HepG2 (cell line): ENCODE results near the gene SFXN1. TPM values are rescaled to one million over a fixed set of nuclear protein-coding genes. Genes with fewer than 3 reads are reported as not detected.

Source experiments
- ATAC-seq: fragments of 200-7000 bp; cut with Tn5 transposase; 3 replicates; pipeline ENCODE4 v1.9.1; 2020; ENCODE audit warnings: mild to moderate bottlenecking, moderate library complexity
- BruUV-seq: library from RNA; stranded (reverse); fragments of 400-500 nt; replicated peaks from 2 replicates; lab custom pipeline; 2021; lab: Mats Ljungman, UMichigan
- CTCF ChIA-PET: fragments of 300-600 bp; formaldehyde crosslinking; extraction: SDS; loops from one replicate; lab custom pipeline; 2021; ENCODE audit warnings: low total read pairs, inconsistent platforms, low intra/inter-chr PET ratio; lab: Yijun Ruan, JAX
- POLR2A ChIA-PET: fragments of 350-600 bp; sonication (Branson Sonifier 250); formaldehyde crosslinking; loops from one replicate; lab custom pipeline; 2020; ENCODE audit warnings: antibody characterized with exemption, inconsistent platforms; lab: Yijun Ruan, JAX
- DNase-seq: peaks from one replicate; pipeline ENCODE4 v3.0.0-alpha.2; 2015; ENCODE audit warnings: low spot score
- FAIRE-seq: peaks from 3 replicates; lab custom pipeline; 2011; peaks lifted over from hg19 to GRCh38; lab: Jason Lieb, UNC
- H2AFZ ChIP-seq: one replicate; pipeline ENCODE4 v1.6.1; 2011; ENCODE audit warnings: low read length, inconsistent platforms
- H3K27ac ChIP-seq: fragments of 300-600 bp; 3 replicates; pipeline ENCODE4 v1.8.0; 2011; ENCODE audit warnings: mixed run types, mild to moderate bottlenecking, mixed read lengths, low read length, inconsistent platforms; ENCODE audit not compliant: insufficient read depth; ENCODE audit errors: extremely low read length
- H3K27me3 ChIP-seq, 2 experiments: fragments of 200-600 bp in 1 of 2; 2 replicates in 1 of 2; 3 replicates in 1 of 2; pipeline versions ENCODE4 v1.6.0 to v1.8.0; 2011; ENCODE audit warnings: low read length in 2 of 2, mild to moderate bottlenecking in 2 of 2, moderate library complexity in 2 of 2, inconsistent platforms in 1 of 2; ENCODE audit not compliant: insufficient read depth in 2 of 2, control insufficient read depth in 1 of 2
- H3K36me3 ChIP-seq, 2 experiments: fragments of 200-600 bp in 1 of 2; replicated peaks in 1 of 2; 2 replicates in 1 of 2; 3 replicates in 1 of 2; pipeline versions ENCODE4 v1.5.1 to v1.8.0; 2011; ENCODE audit warnings: low read length in 2 of 2, inconsistent platforms in 1 of 2; ENCODE audit not compliant: insufficient read depth in 2 of 2, control insufficient read depth in 1 of 2
- H3K4me1 ChIP-seq: 2 replicates; pipeline ENCODE4 v1.5.1; 2012; ENCODE audit warnings: low read length, inconsistent platforms; ENCODE audit not compliant: insufficient read depth
- H3K4me2 ChIP-seq: 2 replicates; pipeline ENCODE4 v1.6.0; 2011; ENCODE audit warnings: low read depth, low read length, inconsistent platforms
- H3K4me3 ChIP-seq, 3 experiments: fragments of 200-600 bp in 1 of 3; sonication (generic), shearing (Covaris generic) in 1 of 3; replicated peaks in 1 of 3; 2 replicates each; pipeline ENCODE4 v1.5.1; 2011 to 2016; ENCODE audit warnings: low read length in 3 of 3, inconsistent platforms in 2 of 3, low read depth in 2 of 3, mild to moderate bottlenecking in 2 of 3, control low read depth in 1 of 3, mixed read lengths in 1 of 3; ENCODE audit not compliant: insufficient read depth in 1 of 3
- H3K79me2 ChIP-seq: one replicate; pipeline ENCODE4 v1.6.1; 2011; ENCODE audit warnings: low read length, inconsistent platforms; ENCODE audit not compliant: insufficient read depth
- H3K9ac ChIP-seq: 2 replicates; pipeline ENCODE4 v1.6.0; 2011; ENCODE audit warnings: mild to moderate bottlenecking, low read depth, low read length, inconsistent platforms; ENCODE audit not compliant: insufficient read depth
- H3K9me3 ChIP-seq: 2 replicates; pipeline ENCODE4 v1.5.1; 2012; ENCODE audit warnings: mild to moderate bottlenecking, low read length
- H4K20me1 ChIP-seq: 2 replicates; pipeline ENCODE4 v1.6.0; 2011; ENCODE audit warnings: inconsistent platforms, mild to moderate bottlenecking, low read length, moderate library complexity; ENCODE audit not compliant: insufficient read depth
- ARHGAP35 ChIP-seq: sonication (generic); formaldehyde crosslinking; IDR thresholded peaks from 2 replicates; pipeline ENCODE4 v1.9.0; 2022; ENCODE audit warnings: mild to moderate bottlenecking, inconsistent platforms, moderate library complexity, missing genetic modification reagents, borderline replicate concordance
- CENPT ChIP-seq: sonication (generic); formaldehyde crosslinking; IDR thresholded peaks from 2 replicates; pipeline ENCODE4 v1.8.0; 2022; ENCODE audit warnings: low read depth, mild to moderate bottlenecking, moderate library complexity, missing genetic modification reagents
- FOXC1 ChIP-seq: sonication (generic); formaldehyde crosslinking; IDR thresholded peaks from 2 replicates; pipeline ENCODE4 v1.8.0; 2022; ENCODE audit warnings: mild to moderate bottlenecking, missing genetic modification reagents, borderline replicate concordance
- FUBP1 ChIP-seq: sonication (generic); formaldehyde crosslinking; IDR thresholded peaks from 2 replicates; pipeline ENCODE4 v1.5.1; 2020; ENCODE audit warnings: missing genetic modification reagents, mild to moderate bottlenecking, borderline replicate concordance
- IKZF1 ChIP-seq: fragments of 450-650 bp; IDR thresholded peaks from 2 replicates; pipeline ENCODE4 v1.7.1; 2016
- JUNB ChIP-seq: sonication (generic); formaldehyde crosslinking; IDR thresholded peaks from 2 replicates; pipeline ENCODE4 v1.8.0; 2022; ENCODE audit warnings: missing genetic modification reagents, mild to moderate bottlenecking, borderline replicate concordance
- MYPOP ChIP-seq: sonication (generic); formaldehyde crosslinking; IDR thresholded peaks from 2 replicates; pipeline ENCODE4 v1.8.1; 2023; ENCODE audit warnings: mild to moderate bottlenecking, moderate library complexity, missing genetic modification reagents
- PHF8 ChIP-seq: sonication (generic); formaldehyde crosslinking; IDR thresholded peaks from 2 replicates; pipeline ENCODE4 v1.5.0; 2020; ENCODE audit warnings: missing genetic modification reagents
- ZNF18 ChIP-seq: sonication (generic); formaldehyde crosslinking; IDR thresholded peaks from 2 replicates; pipeline ENCODE4 v1.8.0; 2022; ENCODE audit warnings: mild to moderate bottlenecking, missing genetic modification reagents; ENCODE audit not compliant: insufficient replicate concordance
- ZNF207 ChIP-seq: fragments of 450-650 bp; IDR thresholded peaks from 2 replicates; pipeline ENCODE4 v1.6.1; 2016; ENCODE audit warnings: antibody characterized with exemption, borderline replicate concordance
- ZNF263 ChIP-seq: sonication (generic); formaldehyde crosslinking; IDR thresholded peaks from 2 replicates; pipeline ENCODE4 v1.4.0; 2020; ENCODE audit warnings: missing genetic modification reagents
- ZNF383 ChIP-seq: sonication (generic); formaldehyde crosslinking; IDR thresholded peaks from 2 replicates; pipeline ENCODE4 v1.4.0; 2020; ENCODE audit warnings: missing genetic modification reagents, mild to moderate bottlenecking, borderline replicate concordance
- ZNF44 ChIP-seq: sonication (generic); formaldehyde crosslinking; IDR thresholded peaks from 2 replicates; pipeline ENCODE4 v1.5.1; 2020; ENCODE audit warnings: mild to moderate bottlenecking, missing genetic modification reagents
- ZNF615 ChIP-seq: sonication (generic); formaldehyde crosslinking; IDR thresholded peaks from 2 replicates; pipeline ENCODE4 v1.5.0; 2020; ENCODE audit warnings: mild to moderate bottlenecking, missing genetic modification reagents, borderline replicate concordance
- WGBS: methylation state at CpG from one replicate; pipeline ENCODE4 v1.1.6; 2017; ENCODE audit warnings: low lambda C conversion rate; 5-methylcytosine and 5-hydroxymethylcytosine counted together
- in situ Hi-C: cut with HindIII; loops from 2 replicates; pipeline ENCODE4 v1.10.0; 2017; ENCODE audit warnings: low pct_unique_long_range_greater_than_20kb; ENCODE audit not compliant: extremely low pct_ligation_motif_present
- intact Hi-C: fragments of 100-400 bp; cut with micrococcal nuclease; formaldehyde crosslinking; loops from one replicate; pipeline ENCODE4 v1.10.0; 2022; ENCODE audit not compliant: unreplicated experiment
- polyA plus RNA-seq, 8 experiments: library from polyadenylated mRNA; depleted of rRNA in 3 of 8; stranded (reverse) in 7 of 8; unstranded in 1 of 8; fragments of >200 nt; fragmentation: Illumina TruSeq in 4 of 8; extraction: Trizol in 4 of 8; gene quantifications; 2 replicates each; pipeline versions ENCODE4 v1.2.1 to v1.2.3, GENCODE V29; 2011 to 2016; ENCODE audit warnings: low read depth in 4 of 8, missing spikeins in 1 of 8, mixed read lengths in 1 of 8; ENCODE audit not compliant: insufficient read depth in 1 of 8
- total RNA-seq, 5 experiments: library from RNA; depleted of rRNA; stranded (reverse); fragments of >200 nt; fragmentation: Illumina TruSeq; extraction: Trizol; gene quantifications; 2 replicates each; pipeline ENCODE4 v1.2.3, GENCODE V29; 2016; ENCODE audit warnings: low read depth in 1 of 5

SFXN1 gene
- total and polyA plus RNA-seq, 2 of the 13 experiments (the other 11 are each of a cell fraction or from before 2014, with no cell fraction given) = 122 to 135 TPM

DNA sequence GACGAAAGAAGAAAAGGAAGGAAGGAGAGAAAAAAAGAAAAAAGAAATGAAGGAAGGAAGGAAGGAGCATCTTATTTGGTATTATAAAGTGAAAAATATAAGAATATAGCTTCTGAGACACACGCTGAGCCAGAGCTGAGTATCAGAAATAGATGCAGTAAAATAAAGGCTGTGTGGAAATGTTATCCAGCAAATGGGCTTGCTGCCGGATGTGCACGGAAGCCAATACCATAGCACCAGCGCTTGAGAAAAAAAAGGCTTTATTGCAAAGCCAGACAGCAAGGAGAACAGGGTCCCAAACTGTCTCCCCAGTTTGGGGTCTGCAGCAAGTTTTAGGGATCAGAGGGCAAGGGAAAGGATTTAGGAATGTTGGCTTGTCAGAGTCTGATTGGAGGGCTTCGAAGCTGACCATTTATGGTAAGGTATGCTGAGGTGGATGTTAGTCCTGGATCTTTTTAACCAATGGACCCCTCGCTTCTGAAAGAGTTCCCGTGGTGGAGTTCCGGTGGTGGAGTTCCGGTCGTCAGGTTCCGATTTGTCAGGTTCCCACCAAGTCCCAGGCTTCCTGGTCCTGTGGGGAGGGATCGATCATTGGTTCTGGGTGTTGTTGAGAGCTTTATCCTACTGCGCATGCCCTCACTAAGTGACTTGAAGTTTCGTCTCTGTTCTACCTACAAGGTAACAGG lies 70.4 kb downstream of the SFXN1 start:
- H3K27me3 ChIP-seq = peaks cover 2 to 22% of the 10 kb centered on the region in 2 experiments; a peak in 3 of 5 replicates
- no peak for TF ChIP-seq ZNF207
- no peak for TF ChIP-seq ZNF44 (CRISPR knock-in tag)
- no peak for TF ChIP-seq CENPT (CRISPR knock-in tag)
- TF ChIP-seq IKZF1 = no peak
- TF ChIP-seq ZNF615 (CRISPR knock-in tag) = no peak
- TF ChIP-seq ARHGAP35 = no peak
- no peak for TF ChIP-seq ZNF18
- TF ChIP-seq FOXC1 = no peak
- TF ChIP-seq FUBP1 = no peak
- TF ChIP-seq ZNF263 (CRISPR knock-in tag) = no peak
- no peak for TF ChIP-seq ZNF383 (CRISPR knock-in tag)
- TF ChIP-seq MYPOP (CRISPR knock-in tag) = no peak
- TF ChIP-seq JUNB (CRISPR knock-in tag) = no peak
- TF ChIP-seq PHF8 = no peak
- TF ChIP-seq, all 625 proteins: peak for 0
- 49% methylated on average over 9 of the region's 15 CpGs for WGBS
- H3K9me3 ChIP-seq = no peaks in the 10 kb centered on the region
- H3K27ac ChIP-seq = no peak overlapping the region
- no peaks in the 10 kb centered on the region for H3K4me1 ChIP-seq
- no peak overlapping the region for H3K4me3 ChIP-seq
- H3K36me3 ChIP-seq = no peaks in the 10 kb centered on the region
- no peak overlapping the region for H3K4me2 ChIP-seq
- in situ Hi-C loops = loop anchor here (25.0 kb wide), 1 partner anchor 339 kb away; no protein-coding TSS in a partner anchor
- no peak overlapping the region for H3K9ac ChIP-seq
- ATAC-seq (no peak), FAIRE-seq (no peak), DNase-seq (no peak)
- H2AFZ ChIP-seq = no peak overlapping the region
- H4K20me1 ChIP-seq = no peaks in the 10 kb centered on the region
- H3K79me2 ChIP-seq = no peaks in the 10 kb centered on the region
- BruUV-seq = no TSS peak
- ChIA-PET POLR2A (no interaction called here), CTCF (no interaction called here)
- intact Hi-C loops = no loop called here
